WI38 (cell line): ENCODE data around the gene FAM135A.

Experiments used
- H3K4me3 ChIP-seq: 2 replicates; pipeline ENCODE4 v1.5.1; 2011; ENCODE audit warnings: low read depth, mild to moderate bottlenecking, control low read depth, low read length
- CTCF ChIP-seq: IDR thresholded peaks from 2 replicates; pipeline ENCODE4 v1.5.1; 2012; ENCODE audit warnings: low read depth, mild to moderate bottlenecking, control low read depth, low read length

FAM135A gene

GRCh38 chr6:70574643-70575042, 161.3 kb downstream of the FAM135A start:
- no peak overlapping the region for H3K4me3 ChIP-seq
- no peak for TF ChIP-seq CTCF

GRCh38 chr6:70575899-70576495, 162.7 kb downstream of the FAM135A start:
- no peak for TF ChIP-seq CTCF
- no peak overlapping the region for H3K4me3 ChIP-seq

- no peak overlapping the region for H3K4me3 ChIP-seq
- TF ChIP-seq CTCF, result no peak
Observed at GRCh38 chr6:70586114-70586513, 172.8 kb downstream of the FAM135A start.

GRCh38 chr6:70590400-70590799, 177.1 kb downstream of the FAM135A start:
- no peak overlapping the region for H3K4me3 ChIP-seq
- TF ChIP-seq CTCF, result no peak

GRCh38 chr6:70592391-70593117, 179.2 kb downstream of the FAM135A start:
- no peak for TF ChIP-seq CTCF

GRCh38 chr6:70593118-70593486, 179.8 kb downstream of the FAM135A start:
- no peak for TF ChIP-seq CTCF
- no peak overlapping the region for H3K4me3 ChIP-seq

More at GRCh38 chr6:70592391-70593117, 179.2 kb downstream of the FAM135A start:
- no peak overlapping the region for H3K4me3 ChIP-seq

GRCh38 chr6:70599187-70599586, 185.9 kb downstream of the FAM135A start:
- TF ChIP-seq CTCF, result no peak
- H3K4me3 ChIP-seq, result no peak overlapping the region
